ENCODE measurements around the gene MICAL3. TPM values are rescaled to one million over a fixed set of nuclear protein-coding genes. Genes with fewer than 3 reads are reported as not detected.

MICAL3 gene
- total and polyA plus RNA-seq, 9 of the 15 experiments (the other 6 are each of a cell fraction or from before 2014, with no cell fraction given), result 0.53 to 32.1 (median 12.3) TPM

GRCh38 chr22:17917490-17917983 is 106.8 kb downstream of the MICAL3 start (continued):
- TF ChIP-seq XRCC5 (IDR thresholded peaks at IDR 0.05; ENCODE audit: low read depth, low read length) (no peak), ZFP91 (CRISPR knock-in tag; IDR thresholded peaks at IDR 0.05) (no peak), NKRF (IDR thresholded peaks at IDR 0.05; ENCODE audit: borderline replicate concordance) (no peak), ZBTB2 (IDR thresholded peaks at IDR 0.05) (peak; percentile 59; the same call in 1 of the 2 replicates), ZNF316 (IDR thresholded peaks at IDR 0.05) (no peak), ELK1 (CRISPR knock-in tag; IDR thresholded peaks at IDR 0.05) (no peak), ZEB2 (IDR thresholded peaks at IDR 0.05) (no peak; the same call in 1 of the 2 replicates), CEBPG (CRISPR knock-in tag; IDR thresholded peaks at IDR 0.05) (no peak), CEBPG (tag; conservative IDR thresholded peaks at IDR 0.05 in 1 of 2, IDR thresholded peaks at IDR 0.05 in 1 of 2) (no peak), SMARCA4 (IDR thresholded peaks at IDR 0.05) (peak; percentile 54), SUPT5H (IDR thresholded peaks at IDR 0.05) (peak; percentile 45; the same call in 1 of the 2 replicates), MYC (IDR thresholded peaks at IDR 0.05; ENCODE audit: low read depth, low read length) (peak; percentile 57), MYC (CRISPR knock-in tag; IDR thresholded peaks at IDR 0.05; ENCODE audit: borderline replicate concordance, low read depth) (no peak), FOXA3 (CRISPR knock-in tag; conservative IDR thresholded peaks at IDR 0.05 in 1 of 2, IDR thresholded peaks at IDR 0.05 in 1 of 2) (peak; percentile 64 to 82; a peak in 3 of 4 replicates), EP400 (IDR thresholded peaks at IDR 0.05) (peak; percentile 50; the same call in 1 of the 2 replicates), CBFB (CRISPR knock-in tag; IDR thresholded peaks at IDR 0.05) (0 out of 2 replicates have a peak, but pooled peaks have one; percentile 15), ZC3H11A (IDR thresholded peaks at IDR 0.05; ENCODE audit: low read depth, low read length) (no peak), KAT2B (IDR thresholded peaks at IDR 0.05; ENCODE audit: low read depth, low read length) (no peak), BRCA1 (IDR thresholded peaks at IDR 0.05) (no peak), BRCA1 (CRISPR knock-in tag; IDR thresholded peaks at IDR 0.05) (no peak), PHF8 (IDR thresholded peaks at IDR 0.05; ENCODE audit: borderline replicate concordance, low read length) (peak; percentile 27; the same call in 1 of the 2 replicates), LARP7 (IDR thresholded peaks at IDR 0.05) (peak; percentile 85), ARHGAP35 (IDR thresholded peaks at IDR 0.05; ENCODE audit: partially characterized antibody) (peak; percentile 16), ETV5 (CRISPR knock-in tag; IDR thresholded peaks at IDR 0.05; ENCODE audit: low read depth) (peak; percentile 83)

Measured in K562 (cell line).